ENCODE data around the gene SLC24A3.

Gene SLC24A3

GRCh38 chr20:19692685-19693119, 480.3 kb downstream of the SLC24A3 start:
- no peak for TF ChIP-seq FOXA1 (IDR thresholded peaks at IDR 0.05)
- no peak for TF ChIP-seq CTBP1 (IDR thresholded peaks at IDR 0.05; ENCODE audit: borderline replicate concordance)
- TF ChIP-seq FOXK2 (IDR thresholded peaks at IDR 0.05) = no peak
- TF ChIP-seq TARDBP (IDR thresholded peaks at IDR 0.05) = no peak
- no peak for TF ChIP-seq LEF1 (IDR thresholded peaks at IDR 0.05; ENCODE audit: borderline replicate concordance)
- no peak for TF ChIP-seq ZNF384 (IDR thresholded peaks at IDR 0.05)
- no peak for TF ChIP-seq PKNOX1 (IDR thresholded peaks at IDR 0.05)
- no peak for TF ChIP-seq SUZ12 (IDR thresholded peaks at IDR 0.05)
- no peak for TF ChIP-seq ELF4 (IDR thresholded peaks at IDR 0.05)
- TF ChIP-seq SP1 (IDR thresholded peaks at IDR 0.05) = no peak
- no peak for TF ChIP-seq BHLHE40 (IDR thresholded peaks at IDR 0.05; ENCODE audit: borderline replicate concordance)
- TF ChIP-seq HDGF (IDR thresholded peaks at IDR 0.05; ENCODE audit: borderline replicate concordance) = no peak
- no peak for TF ChIP-seq NFRKB (IDR thresholded peaks at IDR 0.05)
- no peak for TF ChIP-seq L3MBTL2 (conservative IDR thresholded peaks at IDR 0.05)
- no peak for TF ChIP-seq FOXM1 (IDR thresholded peaks at IDR 0.05; ENCODE audit: borderline replicate concordance)
- no peak for TF ChIP-seq ARNT (IDR thresholded peaks at IDR 0.05)
- DNase-seq (ENCODE audit: extremely low spot score) = peak; percentile 67
- CTCF ChIA-PET = interaction anchor here (0.9 to 1.4 kb wide), 2 partner anchors 13 to 218 kb away, joined by 3 to 6 read pairs; no protein-coding TSS in a partner anchor
- POLR2A ChIA-PET = no interaction called here

GRCh38 chr20:19693508-19693907, 481.1 kb downstream of the SLC24A3 start:
- TF ChIP-seq TARDBP (IDR thresholded peaks at IDR 0.05) (no peak), L3MBTL2 (conservative IDR thresholded peaks at IDR 0.05) (no peak), FOXM1 (IDR thresholded peaks at IDR 0.05; ENCODE audit: borderline replicate concordance) (no peak), LEF1 (IDR thresholded peaks at IDR 0.05; ENCODE audit: borderline replicate concordance) (no peak)
- ChIA-PET CTCF (interaction anchor here (1.4 kb wide), 1 partner anchor 12 kb away, joined by 6 read pairs; no protein-coding TSS in a partner anchor), POLR2A (no interaction called here)
- DNase-seq (ENCODE audit: extremely low spot score) = no peak

GRCh38 chr20:19695081-19695480, 482.6 kb downstream of the SLC24A3 start:
- no peak for DNase-seq (ENCODE audit: extremely low spot score)
- CTCF ChIA-PET = no interaction called here
- no peak for TF ChIP-seq HDGF (IDR thresholded peaks at IDR 0.05; ENCODE audit: borderline replicate concordance)
- no peak for TF ChIP-seq SP1 (IDR thresholded peaks at IDR 0.05)
- no peak for TF ChIP-seq L3MBTL2 (conservative IDR thresholded peaks at IDR 0.05)
- TF ChIP-seq SUZ12 (IDR thresholded peaks at IDR 0.05) = no peak

GRCh38 chr20:19696620-19697019, 484.2 kb downstream of the SLC24A3 start:
- no peak for DNase-seq (ENCODE audit: extremely low spot score)
- POLR2A ChIA-PET = no interaction called here
- CTCF ChIA-PET = no interaction called here
- TF ChIP-seq FOXA1 (IDR thresholded peaks at IDR 0.05) (no peak), LEF1 (IDR thresholded peaks at IDR 0.05; ENCODE audit: borderline replicate concordance) (no peak), ZNF384 (IDR thresholded peaks at IDR 0.05) (no peak), ARNT (IDR thresholded peaks at IDR 0.05) (no peak), HDGF (IDR thresholded peaks at IDR 0.05; ENCODE audit: borderline replicate concordance) (no peak), ELF4 (IDR thresholded peaks at IDR 0.05) (no peak), NFRKB (IDR thresholded peaks at IDR 0.05) (no peak), TARDBP (IDR thresholded peaks at IDR 0.05) (no peak), SUZ12 (IDR thresholded peaks at IDR 0.05) (no peak), FOXK2 (IDR thresholded peaks at IDR 0.05) (no peak)

More at GRCh38 chr20:19695081-19695480, 482.6 kb downstream of the SLC24A3 start:
- POLR2A ChIA-PET = no interaction called here

GRCh38 chr20:19697415-19697814, 485.0 kb downstream of the SLC24A3 start:
- POLR2A ChIA-PET = no interaction called here
- CTCF ChIA-PET = no interaction called here
- no peak for TF ChIP-seq L3MBTL2 (conservative IDR thresholded peaks at IDR 0.05)
- TF ChIP-seq TARDBP (IDR thresholded peaks at IDR 0.05) = no peak
- no peak for TF ChIP-seq SUZ12 (IDR thresholded peaks at IDR 0.05)
- no peak for TF ChIP-seq NFRKB (IDR thresholded peaks at IDR 0.05)
- no peak for TF ChIP-seq ARNT (IDR thresholded peaks at IDR 0.05)
- DNase-seq (ENCODE audit: extremely low spot score) = no peak

GRCh38 chr20:19699180-19699971, 486.9 kb downstream of the SLC24A3 start:
- CTCF ChIA-PET = no interaction called here
- no peak for DNase-seq (ENCODE audit: extremely low spot score)
- TF ChIP-seq SP1 (IDR thresholded peaks at IDR 0.05) = no peak
- no peak for TF ChIP-seq PKNOX1 (IDR thresholded peaks at IDR 0.05)
- no peak for TF ChIP-seq LEF1 (IDR thresholded peaks at IDR 0.05; ENCODE audit: borderline replicate concordance)
- TF ChIP-seq ARNT (IDR thresholded peaks at IDR 0.05) = no peak
- no peak for TF ChIP-seq L3MBTL2 (conservative IDR thresholded peaks at IDR 0.05)
- TF ChIP-seq FOXA1 (IDR thresholded peaks at IDR 0.05) = no peak
- TF ChIP-seq ZNF384 (IDR thresholded peaks at IDR 0.05) = no peak
- TF ChIP-seq HDGF (IDR thresholded peaks at IDR 0.05; ENCODE audit: borderline replicate concordance) = no peak
- no peak for TF ChIP-seq BHLHE40 (IDR thresholded peaks at IDR 0.05; ENCODE audit: borderline replicate concordance)
- TF ChIP-seq SUZ12 (IDR thresholded peaks at IDR 0.05) = no peak
- TF ChIP-seq TARDBP (IDR thresholded peaks at IDR 0.05) = no peak
- no peak for TF ChIP-seq CTBP1 (IDR thresholded peaks at IDR 0.05; ENCODE audit: borderline replicate concordance)
- no peak for TF ChIP-seq FOXK2 (IDR thresholded peaks at IDR 0.05)
- TF ChIP-seq ELF4 (IDR thresholded peaks at IDR 0.05) = no peak
- no peak for TF ChIP-seq NFRKB (IDR thresholded peaks at IDR 0.05)
- no peak for TF ChIP-seq FOXM1 (IDR thresholded peaks at IDR 0.05; ENCODE audit: borderline replicate concordance)
- POLR2A ChIA-PET = no interaction called here

- DNase-seq (ENCODE audit: extremely low spot score) = no peak
- no peak for TF ChIP-seq ZNF384 (IDR thresholded peaks at IDR 0.05)
- TF ChIP-seq PKNOX1 (IDR thresholded peaks at IDR 0.05) = no peak
- no peak for TF ChIP-seq SUZ12 (IDR thresholded peaks at IDR 0.05)
- no peak for TF ChIP-seq L3MBTL2 (conservative IDR thresholded peaks at IDR 0.05)
- ChIA-PET POLR2A (no interaction called here), CTCF (no interaction called here)
Measured at GRCh38 chr20:19701429-19701828, 489.0 kb downstream of the SLC24A3 start.
